Fibroblast of skin of back (primary cell): Measurements from ENCODE around the gene TGFBR3.
A peak's percentile ranks its signal among the peaks of the same experiment; 100 is the strongest.

Source experiments
- DNase-seq: peaks from one replicate; pipeline ENCODE4 v3.0.0-alpha.2; 2013

TGFBR3 gene

GRCh38 chr1:91732291-91733107 lies 153.5 kb downstream of the TGFBR3 start:
- peak; percentile 79 for DNase-seq

DNA sequence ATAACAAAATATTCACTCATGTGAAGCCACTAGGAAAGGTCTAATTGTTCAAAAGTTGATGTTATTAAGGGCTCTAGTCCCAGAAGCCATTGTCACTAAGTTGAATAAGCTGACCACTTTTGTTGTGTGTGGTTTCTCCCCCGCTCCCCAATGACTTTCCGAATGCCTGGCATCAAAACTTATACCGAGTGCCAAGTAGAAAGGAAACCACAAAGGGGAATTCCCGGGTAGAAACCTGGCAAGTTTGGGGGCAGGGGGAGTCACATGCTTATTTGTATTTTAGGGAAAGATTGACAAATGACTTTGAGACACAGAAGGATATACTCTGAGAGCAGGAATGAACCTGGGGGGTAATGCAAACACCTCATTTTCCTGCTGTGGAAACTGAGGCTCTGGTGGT lies 154.1 kb downstream of the TGFBR3 start:
- peak; percentile 54 for DNase-seq

- DNase-seq, result peak; percentile 46
These were observed 154.9 kb downstream of the TGFBR3 start for GRCh38 chr1:91730801-91731732.

DNA sequence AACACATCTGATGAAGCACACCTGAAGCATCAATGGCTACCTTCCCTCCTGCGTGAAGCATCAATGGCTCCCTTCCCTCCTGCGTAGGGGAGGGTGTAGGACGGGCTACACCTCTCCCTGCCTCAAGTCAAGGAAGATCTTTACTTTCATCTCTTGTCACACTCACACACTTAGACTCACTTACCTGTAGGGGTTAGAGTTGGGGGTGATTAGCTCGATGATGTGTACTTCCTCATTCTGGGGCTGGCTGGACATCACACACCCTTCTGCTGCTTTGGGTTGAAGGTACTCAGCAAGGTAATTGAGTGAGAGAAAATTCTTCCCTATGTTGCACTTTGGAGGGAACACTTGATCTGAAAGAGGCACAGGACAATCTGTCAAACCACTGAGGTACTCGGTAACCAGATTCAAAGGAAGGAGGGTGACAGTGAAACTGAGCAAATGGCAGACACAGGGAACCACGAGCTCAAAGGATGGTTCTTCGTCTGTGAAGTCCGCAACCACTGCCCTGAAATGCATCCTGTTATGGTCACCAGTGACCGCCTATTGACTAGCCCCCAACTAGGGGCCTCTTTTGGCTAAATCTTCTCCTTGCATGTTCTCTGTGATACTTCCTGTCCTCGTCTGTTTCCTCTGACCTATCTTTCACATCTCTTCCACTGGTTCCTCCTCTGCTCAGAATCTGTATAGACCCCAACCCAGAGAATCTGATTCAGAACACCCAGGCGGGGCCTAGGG lies 156.2 kb downstream of the TGFBR3 start:
- DNase-seq, result no peak

DNA sequence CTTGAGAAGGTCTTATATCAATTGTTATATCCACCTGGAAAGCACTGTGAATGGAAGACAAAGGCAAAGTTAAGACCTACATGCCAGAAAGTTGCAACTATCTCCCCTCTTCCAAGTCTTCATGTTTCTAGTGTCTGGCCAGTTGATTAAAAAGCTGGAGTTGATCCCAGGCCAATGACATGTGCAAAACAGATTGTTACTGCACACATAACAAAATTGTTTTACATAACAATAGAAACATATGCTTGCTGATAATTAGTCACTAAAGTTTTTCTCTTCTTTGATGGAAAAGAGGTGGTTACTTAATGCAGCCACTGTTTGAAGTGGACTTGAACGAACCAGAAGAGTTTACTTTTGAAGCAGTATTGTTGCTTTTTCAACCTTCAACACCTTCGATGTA lies 158.2 kb downstream of the TGFBR3 start:
- DNase-seq, result no peak

- DNase-seq, result peak; percentile 89
These were observed 159.8 kb downstream of the TGFBR3 start for GRCh38 chr1:91725989-91726721.

DNA sequence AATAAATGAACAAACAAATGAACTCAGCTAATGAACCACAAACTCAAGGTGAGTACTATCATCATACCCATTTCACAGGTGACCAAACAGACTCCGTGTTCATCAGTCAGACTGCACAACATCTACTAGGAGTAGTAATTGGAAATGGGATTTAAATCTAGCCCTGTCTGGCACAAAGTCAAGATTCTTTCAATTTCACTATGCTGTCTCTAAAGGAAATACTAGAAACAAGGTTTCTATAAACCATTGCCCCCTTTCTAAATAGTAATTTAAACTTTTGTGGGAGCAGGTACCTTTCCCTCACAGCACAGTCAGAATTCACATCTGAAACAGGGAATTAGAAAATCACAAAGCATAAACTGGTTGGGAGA lies 160.3 kb downstream of the TGFBR3 start:
- no peak for DNase-seq

- no peak for DNase-seq
These were observed 161.3 kb downstream of the TGFBR3 start for GRCh38 chr1:91724644-91725043.

DNA sequence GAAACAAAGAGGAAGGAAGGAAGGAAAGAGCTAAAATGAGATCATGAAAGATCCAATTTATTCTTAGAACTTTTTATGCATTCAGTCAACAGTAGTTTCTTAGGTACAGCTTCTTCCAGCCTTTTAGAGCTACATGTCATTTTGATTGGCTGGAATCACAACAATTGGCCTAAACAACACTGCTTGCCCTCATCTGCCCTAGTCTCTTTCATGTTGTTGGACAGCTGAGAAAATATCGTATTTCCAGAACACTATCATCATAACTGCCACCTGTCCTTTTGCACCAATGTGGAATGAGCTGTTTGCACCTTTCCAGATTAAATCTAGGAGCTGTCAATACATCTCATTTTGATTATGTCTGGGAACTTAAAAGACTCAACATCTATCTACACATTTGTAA lies 161.7 kb downstream of the TGFBR3 start:
- DNase-seq, result no peak

DNA sequence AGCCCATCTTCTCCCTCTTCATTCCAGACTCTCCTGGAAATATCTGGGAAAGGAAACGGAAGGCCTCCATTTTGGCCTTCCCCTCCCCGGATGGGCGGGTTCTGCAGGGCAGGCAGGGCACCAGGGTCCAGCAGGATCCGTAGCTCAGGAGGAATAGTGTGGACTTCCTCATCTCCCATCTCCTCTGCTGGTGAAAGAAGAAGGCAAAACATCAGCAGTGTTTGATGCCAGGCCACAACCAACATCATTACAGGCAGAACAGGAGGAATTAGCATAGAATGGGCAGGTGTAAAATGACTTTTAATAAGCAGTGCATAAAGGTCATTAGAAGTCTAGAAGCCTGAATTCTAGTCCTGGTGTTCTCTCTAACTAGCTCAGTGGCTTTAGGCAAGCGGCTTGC lies 165.9 kb downstream of the TGFBR3 start:
- no peak for DNase-seq

GRCh38 chr1:91718877-91719276 lies 167.1 kb downstream of the TGFBR3 start:
- DNase-seq, result no peak

DNA sequence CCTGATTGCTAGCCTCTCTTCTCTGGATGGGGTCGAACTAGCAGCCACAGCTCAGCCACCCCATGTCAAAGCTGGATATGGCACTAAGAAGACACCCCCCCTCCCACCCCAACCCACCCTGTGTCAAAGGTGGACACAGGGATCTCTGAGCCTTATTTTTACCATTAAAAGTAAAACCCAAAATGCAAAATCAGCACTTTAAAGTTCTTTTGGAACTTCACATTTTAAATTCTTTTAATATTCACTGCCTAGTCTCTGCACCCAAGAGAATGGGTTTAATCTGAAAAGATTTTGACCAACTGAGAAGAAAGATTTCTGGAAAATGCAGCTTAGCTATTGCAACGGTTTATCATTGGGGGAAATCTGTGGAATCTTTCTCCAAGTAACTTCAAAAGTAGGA lies 167.6 kb downstream of the TGFBR3 start:
- no peak for DNase-seq

DNA sequence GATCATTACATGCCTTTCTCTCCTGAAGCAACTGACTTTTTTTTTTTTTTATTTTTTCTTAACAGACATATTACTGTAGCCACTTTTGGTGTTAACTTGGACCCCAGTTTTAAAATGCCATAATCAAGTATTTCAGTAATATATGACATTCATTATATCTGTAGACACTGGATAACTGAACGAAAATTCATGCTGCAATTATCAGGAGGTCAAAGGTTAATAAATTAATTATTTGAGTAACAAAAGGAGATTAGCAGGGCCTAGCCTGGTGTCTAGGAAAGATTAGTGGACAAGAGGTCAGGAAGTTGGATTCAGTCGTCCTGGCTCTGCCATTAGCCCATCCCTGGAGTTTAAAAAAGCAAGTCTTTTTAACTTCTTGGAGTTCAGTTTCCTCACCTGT lies 168.1 kb downstream of the TGFBR3 start:
- DNase-seq, result no peak

DNA sequence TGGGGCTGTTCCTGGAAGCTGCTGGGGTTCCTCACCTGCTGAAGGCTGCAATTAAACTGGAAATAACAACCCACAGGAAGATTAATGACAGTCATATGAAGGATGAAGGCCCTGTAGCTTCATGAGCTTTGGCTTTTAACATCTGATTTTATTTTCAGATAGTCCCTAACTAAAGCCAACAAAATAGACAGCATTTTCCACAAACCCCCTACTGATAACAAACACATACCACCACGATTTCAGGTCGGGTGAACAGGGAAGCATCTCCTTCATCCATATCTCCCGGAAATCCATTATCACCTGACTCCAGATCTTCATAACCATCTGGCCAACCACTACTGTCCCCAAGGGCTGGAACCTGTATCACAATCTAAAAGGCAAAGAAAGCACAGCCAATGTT lies 169.6 kb downstream of the TGFBR3 start:
- DNase-seq, result no peak

GRCh38 chr1:91715416-91716000 lies 170.4 kb downstream of the TGFBR3 start:
- no peak for DNase-seq

- DNase-seq, result no peak
These were observed 171.0 kb downstream of the TGFBR3 start for GRCh38 chr1:91714867-91715381.

DNA sequence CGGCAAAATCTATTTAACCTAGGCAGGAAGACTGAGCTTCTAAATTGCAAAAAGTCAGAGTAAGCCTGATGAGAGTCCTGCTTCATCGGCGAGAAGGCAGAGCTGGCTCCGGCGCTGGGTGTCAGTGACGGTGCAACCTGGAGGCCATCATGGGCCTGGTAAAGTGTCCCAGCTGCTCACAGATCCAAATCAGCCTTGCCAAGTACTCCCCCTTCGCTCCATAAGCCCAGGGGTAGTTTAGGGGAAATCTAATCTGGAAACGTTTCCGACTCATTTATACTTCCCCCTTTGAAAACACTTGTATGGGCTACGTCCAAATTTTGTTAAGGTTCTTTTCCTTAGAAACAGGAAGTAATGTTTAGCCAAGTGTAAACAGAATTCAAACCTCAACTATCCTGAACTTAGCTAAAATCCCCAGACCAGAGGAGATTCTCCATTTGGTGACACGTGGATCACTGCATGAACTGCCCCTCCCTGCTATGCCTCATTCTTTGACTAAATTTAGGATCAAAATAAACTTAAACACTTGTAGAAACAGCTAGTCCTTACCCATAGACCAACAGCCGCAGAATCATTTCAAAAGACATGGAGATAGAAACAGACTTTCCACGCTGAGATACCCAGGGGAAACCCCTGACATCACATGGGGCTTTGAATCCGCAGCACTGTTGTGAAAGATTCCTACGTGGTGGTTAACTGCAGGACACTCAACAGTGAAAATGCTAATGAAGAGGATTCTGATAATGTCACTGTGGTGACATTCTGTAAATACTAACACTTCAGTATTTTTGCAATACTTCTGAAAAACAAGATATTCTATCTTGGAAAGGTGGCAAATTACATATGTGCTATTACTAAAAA lies 172.7 kb downstream of the TGFBR3 start:
- peak; percentile 32 for DNase-seq

DNA sequence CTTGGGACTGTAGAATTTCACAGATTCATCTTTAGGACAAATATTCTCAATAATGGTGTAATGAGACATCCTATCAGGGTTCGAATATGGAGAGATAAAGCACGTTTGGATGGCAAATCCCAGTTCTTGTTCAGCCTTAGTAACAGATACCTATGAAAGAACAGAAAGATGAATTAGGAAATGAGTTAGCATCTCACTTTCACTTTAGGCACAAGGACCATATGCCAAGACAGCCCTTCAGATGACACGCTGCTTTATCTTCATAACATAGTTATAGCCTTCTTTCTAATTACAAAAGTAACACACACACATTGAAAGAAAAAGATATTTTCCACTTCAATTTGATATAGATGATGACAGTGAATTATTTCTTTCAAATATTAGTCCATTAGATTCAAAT lies 173.6 kb downstream of the TGFBR3 start:
- DNase-seq, result no peak

DNA sequence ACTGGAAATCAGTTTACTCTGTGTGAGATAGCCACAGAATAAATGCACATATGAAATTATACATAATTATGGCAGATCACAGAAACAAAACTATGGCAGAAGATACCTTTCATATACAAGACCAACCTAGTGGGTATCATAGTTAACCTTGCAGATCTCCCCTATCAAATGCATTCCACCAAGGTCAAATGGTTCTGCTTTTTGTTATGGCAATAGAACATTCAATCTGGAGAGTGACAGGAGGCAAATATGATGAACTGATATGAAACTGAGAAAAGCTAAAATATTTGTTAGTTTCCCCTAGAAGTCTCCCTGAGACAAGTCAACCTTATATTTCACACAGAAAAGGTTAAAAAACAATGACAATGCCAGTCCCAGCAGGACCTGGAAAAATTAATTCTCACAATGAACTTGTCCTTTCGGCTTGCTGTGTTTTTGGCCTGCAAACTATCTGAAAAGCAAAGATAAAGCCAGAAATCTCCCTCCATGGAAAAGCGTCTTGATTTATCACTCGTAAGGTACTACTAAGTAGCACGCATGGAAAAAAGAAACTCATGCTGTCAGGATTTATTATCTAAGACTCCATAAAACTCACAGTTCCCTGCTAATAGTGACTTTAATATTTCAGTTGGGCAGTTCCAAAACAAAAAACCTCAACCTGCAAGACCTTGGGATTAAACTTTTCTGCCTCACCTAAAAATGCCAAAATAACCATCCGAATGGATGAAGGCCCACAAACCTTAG lies 174.3 kb downstream of the TGFBR3 start:
- no peak for DNase-seq

GRCh38 chr1:91710261-91710660 lies 175.7 kb downstream of the TGFBR3 start:
- no peak for DNase-seq
